OCI-LY3 (cell line): ENCODE results near the gene CTCF.

Experiments used
- H2AFZ ChIP-seq: fragments of 200-600, 300-600 bp; shearing (Covaris generic); 2 replicates; pipeline ENCODE4 v1.6.0; 2014; ENCODE audit warnings: antibody characterized with exemption, low read depth, low read length
- H3K27ac ChIP-seq: fragments of 200-600, 300-600 bp; sonication (generic); 2 replicates; pipeline ENCODE4 v1.5.1; 2014; ENCODE audit warnings: mild to moderate bottlenecking, low read length, moderate library complexity, mixed read lengths
- H3K27me3 ChIP-seq: fragments of 200-600, 300-600 bp; sonication (generic); 2 replicates; pipeline ENCODE4 v1.6.1; 2014; ENCODE audit warnings: low read depth, low read length, mixed read lengths
- H3K36me3 ChIP-seq: fragments of 200-600, 300-600 bp; sonication (generic); replicated peaks from 2 replicates; pipeline ENCODE3; 2014; ENCODE audit warnings: low read depth, low read length, mixed read lengths
- H3K4me1 ChIP-seq: fragments of 300-600, 200-600 bp; sonication (generic); 2 replicates; pipeline ENCODE4 v1.6.1; 2014; ENCODE audit warnings: low read length, mixed read lengths
- H3K4me2 ChIP-seq: fragments of 200-600, 300-600 bp; sonication (generic); 2 replicates; pipeline ENCODE4 v1.6.1; 2014; ENCODE audit warnings: low read length, mixed read lengths
- H3K4me3 ChIP-seq: fragments of 300-600, 200-600 bp; sonication (generic); 2 replicates; pipeline ENCODE4 v1.5.1; 2014; ENCODE audit warnings: antibody characterized with exemption, mild to moderate bottlenecking, low read length, moderate library complexity
- H3K79me2 ChIP-seq: fragments of 300-600, 200-600 bp; shearing (Covaris generic); 2 replicates; pipeline ENCODE4 v1.6.1; 2014; ENCODE audit warnings: mild to moderate bottlenecking, low read length, mixed read lengths
- H3K9ac ChIP-seq: fragments of 300-600, 200-600 bp; shearing (Covaris generic); 2 replicates; pipeline ENCODE4 v1.6.0; 2014; ENCODE audit warnings: mild to moderate bottlenecking, low read length, moderate library complexity
- H3K9me3 ChIP-seq: fragments of 200-600, 300-600 bp; shearing (Covaris generic); 2 replicates; pipeline ENCODE4 v1.6.1; 2014; ENCODE audit warnings: low read length, mixed read lengths; ENCODE audit not compliant: insufficient read depth
- H4K20me1 ChIP-seq: fragments of 200-600, 300-600 bp; sonication (generic); 2 replicates; pipeline ENCODE4 v1.6.1; 2016; ENCODE audit warnings: low read length, mixed read lengths; ENCODE audit not compliant: insufficient read depth
- CTCF ChIP-seq: fragments of 200-600, 300-600 bp; sonication (generic); IDR thresholded peaks from 2 replicates; pipeline ENCODE4 v1.5.1; 2014; ENCODE audit warnings: antibody characterized with exemption, low read length, low read depth
- EZH2phosphoT487 ChIP-seq: fragments of 200-600 bp; shearing (Covaris generic); IDR thresholded peaks from 2 replicates; pipeline ENCODE4 v1.6.1; 2018; ENCODE audit warnings: antibody characterized with exemption, mixed run types, low read depth

The CTCF gene

GRCh38 chr16:67546761-67547422 is 15.4 kb upstream of the CTCF start:
- H3K4me2 ChIP-seq, result peak overlapping the region; percentile 56; the same call in 1 of the 2 replicates
- TF ChIP-seq CTCF (peak; percentile 90), EZH2phosphoT487 (no peak)
- H3K9ac ChIP-seq, result no peak overlapping the region; the same call in 1 of the 2 replicates
- H2AFZ ChIP-seq, result no peak overlapping the region
- H3K36me3 ChIP-seq, result peaks cover 43% of the 10 kb centered on the region
- H3K9me3 ChIP-seq, result no peaks in the 10 kb centered on the region
- no peaks in the 10 kb centered on the region for H3K27me3 ChIP-seq
- no peaks in the 10 kb centered on the region for H3K79me2 ChIP-seq
- H4K20me1 ChIP-seq, result peaks cover 9% of the 10 kb centered on the region; the same call in 1 of the 2 replicates
- peaks cover 23% of the 10 kb centered on the region for H3K4me1 ChIP-seq
- no peak overlapping the region for H3K4me3 ChIP-seq
- H3K27ac ChIP-seq, result peak overlapping the region; percentile 37

- Histone ChIP-seq H3K36me3 (peaks cover 37% of the 10 kb centered on the region), H3K4me1 (peaks cover 23% of the 10 kb centered on the region), H4K20me1 (0 out of 2 replicates have a peak, but pooled peaks cover 4% of the 10 kb centered on the region), H3K9me3 (no peaks in the 10 kb centered on the region), H3K27me3 (no peaks in the 10 kb centered on the region), H3K79me2 (no peaks in the 10 kb centered on the region), H3K27ac (peak overlapping the region; percentile 14; the same call in 1 of the 2 replicates), H3K9ac (no peak overlapping the region; the same call in 1 of the 2 replicates), H3K4me2 (peak overlapping the region; percentile 56), H2AFZ (no peak overlapping the region), H3K4me3 (no peak overlapping the region)
- no peak for TF ChIP-seq CTCF
- TF ChIP-seq EZH2phosphoT487, result no peak
Observed at GRCh38 chr16:67547423-67548264, 14.7 kb upstream of the CTCF start.

GRCh38 chr16:67548265-67549126 is 13.8 kb upstream of the CTCF start:
- H3K4me1 ChIP-seq, result peaks cover 23% of the 10 kb centered on the region
- no peaks in the 10 kb centered on the region for H3K27me3 ChIP-seq
- H3K9ac ChIP-seq, result no peak overlapping the region
- no peak for TF ChIP-seq CTCF
- TF ChIP-seq EZH2phosphoT487, result no peak
- H3K27ac ChIP-seq, result 0 out of 2 replicates have a peak overlapping the region, but pooled peaks have one; percentile 14
- H3K4me3 ChIP-seq, result no peak overlapping the region
- no peaks in the 10 kb centered on the region for H3K9me3 ChIP-seq
- H2AFZ ChIP-seq, result no peak overlapping the region
- H3K79me2 ChIP-seq, result no peaks in the 10 kb centered on the region
- H3K36me3 ChIP-seq, result peaks cover 30% of the 10 kb centered on the region
- 0 out of 2 replicates have a peak, but pooled peaks cover 4% of the 10 kb centered on the region for H4K20me1 ChIP-seq
- H3K4me2 ChIP-seq, result peak overlapping the region; percentile 56
